ENCODE data around the gene PITRM1.

DNA sequence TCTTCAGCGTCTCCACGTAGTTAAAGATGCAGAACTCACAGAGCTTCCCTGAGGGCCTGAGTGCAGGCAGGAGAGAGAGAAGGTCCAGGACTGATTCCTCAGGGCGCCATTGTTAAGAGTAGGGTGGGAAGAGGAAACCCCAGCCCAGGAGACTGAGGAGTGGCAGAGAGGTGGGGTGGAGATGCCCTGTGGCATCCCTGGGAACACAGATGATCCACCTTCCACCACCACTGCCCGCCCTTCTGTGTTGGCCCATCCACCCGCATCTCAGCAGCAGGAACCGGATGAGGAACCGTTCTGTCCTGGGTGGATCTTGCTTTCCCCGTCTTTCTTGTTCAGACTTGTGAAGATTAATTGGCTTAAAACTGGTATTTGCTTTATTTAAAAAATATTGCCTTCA is 56.9 kb downstream of the PITRM1 start:
- TF ChIP-seq CTCF (IDR thresholded peaks at IDR 0.05) (no peak), POLR2A (IDR thresholded peaks at IDR 0.05) (no peak)

Data from lower leg skin (tissue), 3 donors.